Endodermal cell (in vitro differentiated cells): Measurements from ENCODE around the gene CNTNAP5. TPM values are rescaled to one million over a fixed set of nuclear protein-coding genes. Genes with fewer than 3 reads are reported as not detected.

Source experiments
- DNase-seq: peaks from one replicate; pipeline ENCODE4 v3.0.0-alpha.2; 2017
- H3K27ac ChIP-seq: 2 replicates; pipeline ENCODE4 v1.5.1; 2013; ENCODE audit warnings: mild to moderate bottlenecking, low read depth, low read length, moderate library complexity
- H3K27me3 ChIP-seq: 2 replicates; pipeline ENCODE4 v1.6.1; 2013; ENCODE audit warnings: mild to moderate bottlenecking, low read length, moderate library complexity; ENCODE audit not compliant: insufficient read depth, control insufficient read depth, poor library complexity, severe bottlenecking
- H3K36me3 ChIP-seq: 2 replicates; pipeline ENCODE4 v1.7.0; 2013; ENCODE audit warnings: mild to moderate bottlenecking, low read length, moderate library complexity; ENCODE audit not compliant: control insufficient read depth, insufficient read depth
- H3K4me1 ChIP-seq: one replicate; pipeline ENCODE4 v1.7.0; 2013; ENCODE audit warnings: low read length; ENCODE audit not compliant: control insufficient read depth, insufficient read depth
- H3K4me3 ChIP-seq: 2 replicates; pipeline ENCODE4 v1.5.1; 2013; ENCODE audit warnings: mild to moderate bottlenecking, low read length, moderate library complexity
- H3K9ac ChIP-seq: 2 replicates; pipeline ENCODE4 v1.6.1; 2013; ENCODE audit warnings: mild to moderate bottlenecking, low read length, moderate library complexity; ENCODE audit not compliant: poor library complexity, severe bottlenecking; ENCODE audit errors: extremely low read depth
- H3K9me3 ChIP-seq: 2 replicates; pipeline ENCODE4 v1.6.1; 2013; ENCODE audit warnings: mild to moderate bottlenecking, low read length, moderate library complexity; ENCODE audit not compliant: control insufficient read depth
- H3K27ac Mint-ChIP-seq: 2 replicates; pipeline ENCODE4 v1.8.0; 2020; ENCODE audit warnings: mixed read lengths
- H3K27me3 Mint-ChIP-seq: 2 replicates; pipeline ENCODE4 v1.8.0; 2021; ENCODE audit warnings: mild to moderate bottlenecking, mixed read lengths; ENCODE audit not compliant: insufficient read depth
- H3K36me3 Mint-ChIP-seq: 2 replicates; pipeline ENCODE4 v1.8.0; 2020; ENCODE audit warnings: low read depth, mixed read lengths
- H3K4me1 Mint-ChIP-seq: 2 replicates; pipeline ENCODE4 v1.8.0; 2020; ENCODE audit warnings: mixed read lengths
- H3K4me3 Mint-ChIP-seq: 2 replicates; pipeline ENCODE4 v1.8.0; 2020; ENCODE audit warnings: mild to moderate bottlenecking, moderate library complexity, mixed read lengths
- H3K9me3 Mint-ChIP-seq: 2 replicates; pipeline ENCODE4 v1.8.0; 2020; ENCODE audit warnings: mild to moderate bottlenecking, mixed read lengths
- CTCF ChIP-seq: fragments of 200-600 bp; sonication (generic); conservative IDR thresholded peaks from 2 replicates; pipeline ENCODE4 v1.5.0; 2021; ENCODE audit warnings: antibody characterized with exemption, mild to moderate bottlenecking
- WGBS, 2 experiments: methylation state at CpG; one replicate each; pipeline versions ENCODE4 v1.1.5 to v1.1.7; 2013; ENCODE audit warnings: missing lambda C conversion rate in 2 of 2, mixed read lengths in 1 of 2; ENCODE audit not compliant: insufficient coverage in 1 of 2, insufficient read length in 1 of 2; 5-methylcytosine and 5-hydroxymethylcytosine counted together
- total RNA-seq, 2 donors: library from RNA; stranded (reverse); fragmentation: NEBNext Ultra II Directional in 1 of 2; extraction: Animal tissue kit (Norgen Biotek cat#: 25700) in 1 of 2; gene quantifications; 2 replicates in 1 of 2; 3 replicates in 1 of 2; pipeline ENCODE4 v1.2.1, GENCODE V29; 2021

Gene CNTNAP5
- total RNA-seq, 2 donors from 2014 or later: 0.70 to 4.4 TPM

GRCh38 chr2:124520953-124521352 lies 495.9 kb downstream of the CNTNAP5 start:
- H3K27ac ChIP-seq: no peak overlapping the region
- peaks cover 6% of the 10 kb centered on the region for H3K9me3 ChIP-seq
- Mint-ChIP-seq H3K4me1 (peaks cover 16% of the 10 kb centered on the region), H3K36me3 (no peaks in the 10 kb centered on the region), H3K27me3 (no peaks in the 10 kb centered on the region), H3K27ac (no peak overlapping the region), H3K4me3 (no peak overlapping the region), H3K9me3 (peaks cover 4% of the 10 kb centered on the region)
- H3K4me1 ChIP-seq: peaks cover 9% of the 10 kb centered on the region
- no peak for TF ChIP-seq CTCF
- no peaks in the 10 kb centered on the region for H3K27me3 ChIP-seq
- DNase-seq: no peak
- no peak overlapping the region for H3K4me3 ChIP-seq
- WGBS, 2 experiments: 93 to 100% methylated on average over 1 to 2 of the region's 2 CpGs
- H3K36me3 ChIP-seq: no peaks in the 10 kb centered on the region
- H3K9ac ChIP-seq: no peak overlapping the region

- Mint-ChIP-seq H3K4me1 (peaks cover 16% of the 10 kb centered on the region), H3K27me3 (no peaks in the 10 kb centered on the region), H3K4me3 (no peak overlapping the region), H3K27ac (no peak overlapping the region), H3K36me3 (no peaks in the 10 kb centered on the region), H3K9me3 (no peaks in the 10 kb centered on the region)
- WGBS, 2 experiments: 88 to 90% methylated on average over 2 to 3 of the region's 3 CpGs
- H3K4me1 ChIP-seq: peaks cover 9% of the 10 kb centered on the region
- no peak overlapping the region for H3K27ac ChIP-seq
- no peak overlapping the region for H3K9ac ChIP-seq
- no peaks in the 10 kb centered on the region for H3K36me3 ChIP-seq
- H3K9me3 ChIP-seq: no peaks in the 10 kb centered on the region
- TF ChIP-seq CTCF: no peak
- no peaks in the 10 kb centered on the region for H3K27me3 ChIP-seq
- no peak for DNase-seq
- no peak overlapping the region for H3K4me3 ChIP-seq
Measured at GRCh38 chr2:124523096-124523495, 498.0 kb downstream of the CNTNAP5 start.

GRCh38 chr2:124524155-124524915 lies 499.2 kb downstream of the CNTNAP5 start:
- H3K9me3 Mint-ChIP-seq: no peaks in the 10 kb centered on the region

More at GRCh38 chr2:124524155-124524915, 499.2 kb downstream of the CNTNAP5 start:
- Histone ChIP-seq H3K4me3 (no peak overlapping the region), H3K9ac (no peak overlapping the region), H3K27me3 (no peaks in the 10 kb centered on the region), H3K4me1 (peaks cover 9% of the 10 kb centered on the region), H3K9me3 (no peaks in the 10 kb centered on the region), H3K27ac (no peak overlapping the region), H3K36me3 (no peaks in the 10 kb centered on the region)
- Mint-ChIP-seq H3K36me3 (no peaks in the 10 kb centered on the region), H3K27ac (no peak overlapping the region), H3K4me1 (peaks cover 16% of the 10 kb centered on the region), H3K4me3 (no peak overlapping the region), H3K27me3 (no peaks in the 10 kb centered on the region)
- TF ChIP-seq CTCF: no peak
- DNase-seq: no peak
- 94 to 97% methylated on average over 6 to 7 of the region's 7 CpGs for WGBS, 2 experiments
